H1 (cell line): ENCODE measurements around the gene CD164. TPM values are rescaled to one million over a fixed set of nuclear protein-coding genes. Genes with fewer than 3 reads are reported as not detected.

Experiments used
- BACH1 ChIP-seq: IDR thresholded peaks from 2 replicates; pipeline ENCODE4 v1.6.1; 2012; ENCODE audit warnings: low read length, improper control_type of control experiment
- BCL11A ChIP-seq, 2 experiments: IDR thresholded peaks; one replicate each; pipeline ENCODE4 v1.6.1; 2011; ENCODE audit warnings: low read depth in 2 of 2, low read length in 2 of 2, mild to moderate bottlenecking in 2 of 2
- JUND ChIP-seq: IDR thresholded peaks from 2 replicates; pipeline ENCODE4 v1.6.1; 2011; ENCODE audit warnings: mild to moderate bottlenecking, improper control_type of control experiment, low read length
- SRF ChIP-seq: IDR thresholded peaks from 2 replicates; pipeline ENCODE4 v1.6.1; 2011; ENCODE audit warnings: mild to moderate bottlenecking, low read depth, low read length, moderate library complexity
- ZNF274 ChIP-seq: IDR thresholded peaks from 2 replicates; pipeline ENCODE4 v1.7.0; 2012; ENCODE audit warnings: low read length, borderline replicate concordance; ENCODE audit errors: extremely low read depth
- polyA plus RNA-seq, 7 experiments: library from polyadenylated mRNA; depleted of rRNA in 3 of 7; stranded (reverse) in 5 of 7; unstranded in 2 of 7; fragments of >200 nt in 5 of 7; fragments of 200-250 nt in 2 of 7; gene quantifications; 1 replicate in 5 of 7; 2 replicates in 1 of 7; 4 replicates in 1 of 7; pipeline versions ENCODE4 v1.2.1 to v1.2.3, GENCODE V29; 2011 to 2013; ENCODE audit warnings: missing spikeins in 2 of 7, mixed read lengths in 2 of 7
- total RNA-seq: library from RNA; stranded (reverse); fragmentation: NEBNext Ultra II Directional; extraction: Animal tissue kit (Norgen Biotek cat#: 25700); gene quantifications from 2 replicates; pipeline ENCODE4 v1.2.1, GENCODE V29; 2021

CD164 gene
- total and polyA plus RNA-seq, 2 of the 8 experiments (the other 6 are each of a cell fraction or from before 2014, with no cell fraction given): 69.3 to 94.3 TPM

- TF ChIP-seq JUND: no peak
- TF ChIP-seq SRF: no peak
- TF ChIP-seq ZNF274: no peak
- no peak for TF ChIP-seq BCL11A (IDR thresholded peaks at IDR 0.05; ENCODE audit: low read depth in 2 of 2, low read length in 2 of 2)
- TF ChIP-seq BACH1: no peak
Observed at GRCh38 chr6:109421184-109421583, 38.9 kb upstream of the CD164 start (continued).
